GM12892 (cell line): ENCODE data around the gene ATP13A1.

Source experiments
- POLR2A ChIP-seq: IDR thresholded peaks from 2 replicates; pipeline ENCODE4 v1.6.1; 2011; ENCODE audit warnings: low read depth, low read length, control low read depth
- POLR2AphosphoS5 ChIP-seq: IDR thresholded peaks from 2 replicates; pipeline ENCODE4 v1.6.1; 2011; ENCODE audit warnings: low read depth, low read length, control low read depth

DNA sequence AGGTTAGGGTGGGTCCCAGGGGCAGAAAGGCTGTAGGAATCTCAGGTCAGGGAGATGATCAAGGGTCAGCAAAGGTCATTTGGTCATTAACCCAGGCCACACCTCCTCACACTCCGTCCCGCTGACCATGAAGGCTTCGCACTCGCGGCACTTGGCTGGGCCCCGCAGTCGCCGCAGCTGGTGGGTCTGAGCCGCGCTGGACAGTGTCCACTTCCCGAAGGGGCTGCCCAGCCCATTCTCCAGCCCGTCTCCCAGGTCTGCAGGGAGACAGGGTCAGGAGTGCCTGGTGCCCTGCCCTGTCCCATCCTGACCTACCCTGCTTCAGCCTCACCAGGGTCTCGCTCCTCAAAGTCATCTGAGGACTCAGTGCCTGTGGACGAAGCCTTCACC is 28.2 kb downstream of the ATP13A1 start:
- TF ChIP-seq POLR2AphosphoS5 (no peak), POLR2A (no peak)
